Panc1 (cell line): ENCODE data around the gene ZCCHC14. TPM values are rescaled to one million over a fixed set of nuclear protein-coding genes. Genes with fewer than 3 reads are reported as not detected.

ENCODE experiments used
- ATAC-seq: fragments of 200-7000 bp; cut with Tn5 transposase; 2 replicates; pipeline ENCODE4 v1.9.1; 2020; ENCODE audit warnings: mild to moderate bottlenecking, moderate library complexity
- BruUV-seq: library from RNA; stranded (reverse); fragments of 400-500 nt; replicated peaks from 2 replicates; lab custom pipeline; 2021; lab: Mats Ljungman, UMichigan
- CTCF ChIA-PET: fragments of 300-600 bp; sonication (Branson Sonifier 250); formaldehyde crosslinking; loops from one replicate; lab custom pipeline; 2022; ENCODE audit warnings: antibody characterized with exemption; lab: Charles Lee
- POLR2A ChIA-PET: fragments of 300-600 bp; sonication (Branson Sonifier 250); formaldehyde crosslinking; loops from one replicate; lab custom pipeline; 2022; ENCODE audit warnings: antibody characterized with exemption; lab: Charles Lee
- DNase-seq: peaks from one replicate; pipeline ENCODE4 v3.0.0-alpha.2; 2010; ENCODE audit warnings: low read depth, low spot score
- H3K27ac ChIP-seq: 2 replicates; pipeline ENCODE4 v1.5.1; 2011; ENCODE audit warnings: mild to moderate bottlenecking, low read length, inconsistent platforms
- H3K27me3 ChIP-seq: fragments of 200-500 bp; sonication (Bioruptor generic); 2 replicates; pipeline ENCODE4 v1.6.0; 2014; ENCODE audit warnings: low read length, inconsistent platforms; ENCODE audit not compliant: control insufficient read depth, insufficient read depth
- H3K36me3 ChIP-seq: fragments of 200-500 bp; sonication (Bioruptor generic); 2 replicates; pipeline ENCODE4 v1.5.1; 2014; ENCODE audit warnings: inconsistent platforms, mild to moderate bottlenecking, low read length, moderate library complexity; ENCODE audit not compliant: control insufficient read depth, insufficient read depth
- H3K4me1 ChIP-seq: 2 replicates; pipeline ENCODE4 v1.5.1; 2011; ENCODE audit warnings: inconsistent platforms, mild to moderate bottlenecking, low read length, moderate library complexity; ENCODE audit not compliant: control insufficient read depth, insufficient read depth
- H3K4me3 ChIP-seq, 2 experiments: 2 replicates each; pipeline ENCODE4 v1.5.1; 2011 to 2012; ENCODE audit warnings: low read depth in 2 of 2, low read length in 2 of 2, mild to moderate bottlenecking in 2 of 2, inconsistent platforms in 1 of 2, moderate library complexity in 1 of 2
- H3K9me3 ChIP-seq: fragments of 200-500 bp; sonication (Bioruptor generic); 2 replicates; pipeline ENCODE4 v1.5.1; 2014; ENCODE audit warnings: low read depth, mild to moderate bottlenecking, inconsistent platforms, low read length, moderate library complexity; ENCODE audit not compliant: control insufficient read depth, insufficient read depth
- POLR2AphosphoS5 ChIP-seq: IDR thresholded peaks from 2 replicates; pipeline ENCODE4 v1.6.1; 2012; ENCODE audit warnings: mild to moderate bottlenecking, low read depth, low read length, moderate library complexity
- SIN3A ChIP-seq: IDR thresholded peaks from 2 replicates; pipeline ENCODE4 v1.6.1; 2012; ENCODE audit warnings: low read depth, mild to moderate bottlenecking, low read length, moderate library complexity, borderline replicate concordance; ENCODE audit not compliant: insufficient read depth
- TCF7L2 ChIP-seq: IDR thresholded peaks from 2 replicates; pipeline ENCODE4 v1.6.1; 2011; ENCODE audit warnings: mild to moderate bottlenecking, low read depth, low read length, inconsistent platforms
- in situ Hi-C: cut with HindIII; loops from 2 replicates; pipeline ENCODE4 v1.10.0; 2016; ENCODE audit warnings: low sequenced_read_pairs, low pct_unique_long_range_greater_than_20kb
- intact Hi-C: fragments of 100-400 bp; cut with micrococcal nuclease; formaldehyde crosslinking; loops from one replicate; pipeline ENCODE4 v1.10.0; 2022; ENCODE audit not compliant: unreplicated experiment
- total RNA-seq: library from RNA; stranded (reverse); gene quantifications from one replicate; pipeline ENCODE4 v1.2.1, GENCODE V29; 2021; ENCODE audit not compliant: unreplicated experiment
- TF ChIP-seq, protein P1 (sequence below): fragments of 450-650 bp; IDR thresholded peaks from 2 replicates; pipeline ENCODE4 v1.5.1; 2017; ENCODE audit warnings: mild to moderate bottlenecking
- TF ChIP-seq, protein P2 (sequence below), 2 experiments: IDR thresholded peaks; 2 replicates each; pipeline ENCODE4 v1.6.1; 2011 to 2012; ENCODE audit warnings: low read depth in 2 of 2, control low read depth in 1 of 2, low read length in 1 of 2, mild to moderate bottlenecking in 1 of 2, moderate library complexity in 1 of 2; ENCODE audit not compliant: insufficient read depth in 1 of 2

The ZCCHC14 gene
- total RNA-seq, 1 experiment from 2014 or later = 35.0 TPM

GRCh38 chr16:87423429-87423828, 69.4 kb downstream of the ZCCHC14 start:
- in situ Hi-C loops = no loop called here
- DNase-seq (no peak), ATAC-seq (no peak)
- no peaks in the 10 kb centered on the region for H3K9me3 ChIP-seq
- H3K27me3 ChIP-seq = no peaks in the 10 kb centered on the region
- no peak for TF ChIP-seq TCF7L2
- TF ChIP-seq, protein P1, sequence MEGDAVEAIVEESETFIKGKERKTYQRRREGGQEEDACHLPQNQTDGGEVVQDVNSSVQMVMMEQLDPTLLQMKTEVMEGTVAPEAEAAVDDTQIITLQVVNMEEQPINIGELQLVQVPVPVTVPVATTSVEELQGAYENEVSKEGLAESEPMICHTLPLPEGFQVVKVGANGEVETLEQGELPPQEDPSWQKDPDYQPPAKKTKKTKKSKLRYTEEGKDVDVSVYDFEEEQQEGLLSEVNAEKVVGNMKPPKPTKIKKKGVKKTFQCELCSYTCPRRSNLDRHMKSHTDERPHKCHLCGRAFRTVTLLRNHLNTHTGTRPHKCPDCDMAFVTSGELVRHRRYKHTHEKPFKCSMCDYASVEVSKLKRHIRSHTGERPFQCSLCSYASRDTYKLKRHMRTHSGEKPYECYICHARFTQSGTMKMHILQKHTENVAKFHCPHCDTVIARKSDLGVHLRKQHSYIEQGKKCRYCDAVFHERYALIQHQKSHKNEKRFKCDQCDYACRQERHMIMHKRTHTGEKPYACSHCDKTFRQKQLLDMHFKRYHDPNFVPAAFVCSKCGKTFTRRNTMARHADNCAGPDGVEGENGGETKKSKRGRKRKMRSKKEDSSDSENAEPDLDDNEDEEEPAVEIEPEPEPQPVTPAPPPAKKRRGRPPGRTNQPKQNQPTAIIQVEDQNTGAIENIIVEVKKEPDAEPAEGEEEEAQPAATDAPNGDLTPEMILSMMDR = no peak
- TF ChIP-seq, protein P2, sequence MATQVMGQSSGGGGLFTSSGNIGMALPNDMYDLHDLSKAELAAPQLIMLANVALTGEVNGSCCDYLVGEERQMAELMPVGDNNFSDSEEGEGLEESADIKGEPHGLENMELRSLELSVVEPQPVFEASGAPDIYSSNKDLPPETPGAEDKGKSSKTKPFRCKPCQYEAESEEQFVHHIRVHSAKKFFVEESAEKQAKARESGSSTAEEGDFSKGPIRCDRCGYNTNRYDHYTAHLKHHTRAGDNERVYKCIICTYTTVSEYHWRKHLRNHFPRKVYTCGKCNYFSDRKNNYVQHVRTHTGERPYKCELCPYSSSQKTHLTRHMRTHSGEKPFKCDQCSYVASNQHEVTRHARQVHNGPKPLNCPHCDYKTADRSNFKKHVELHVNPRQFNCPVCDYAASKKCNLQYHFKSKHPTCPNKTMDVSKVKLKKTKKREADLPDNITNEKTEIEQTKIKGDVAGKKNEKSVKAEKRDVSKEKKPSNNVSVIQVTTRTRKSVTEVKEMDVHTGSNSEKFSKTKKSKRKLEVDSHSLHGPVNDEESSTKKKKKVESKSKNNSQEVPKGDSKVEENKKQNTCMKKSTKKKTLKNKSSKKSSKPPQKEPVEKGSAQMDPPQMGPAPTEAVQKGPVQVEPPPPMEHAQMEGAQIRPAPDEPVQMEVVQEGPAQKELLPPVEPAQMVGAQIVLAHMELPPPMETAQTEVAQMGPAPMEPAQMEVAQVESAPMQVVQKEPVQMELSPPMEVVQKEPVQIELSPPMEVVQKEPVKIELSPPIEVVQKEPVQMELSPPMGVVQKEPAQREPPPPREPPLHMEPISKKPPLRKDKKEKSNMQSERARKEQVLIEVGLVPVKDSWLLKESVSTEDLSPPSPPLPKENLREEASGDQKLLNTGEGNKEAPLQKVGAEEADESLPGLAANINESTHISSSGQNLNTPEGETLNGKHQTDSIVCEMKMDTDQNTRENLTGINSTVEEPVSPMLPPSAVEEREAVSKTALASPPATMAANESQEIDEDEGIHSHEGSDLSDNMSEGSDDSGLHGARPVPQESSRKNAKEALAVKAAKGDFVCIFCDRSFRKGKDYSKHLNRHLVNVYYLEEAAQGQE (IDR thresholded peaks at IDR 0.05; ENCODE audit: insufficient read depth in 1 of 2, low read depth in 2 of 2, low read length in 1 of 2) = no peak
- TF ChIP-seq POLR2AphosphoS5 = no peak
- TF ChIP-seq SIN3A = no peak
- intact Hi-C loops = no loop called here
- H3K4me3 ChIP-seq = no peak overlapping the region
- CTCF ChIA-PET = no interaction called here
- H3K36me3 ChIP-seq = no peaks in the 10 kb centered on the region; the same call in 1 of the 2 replicates
- POLR2A ChIA-PET = no interaction called here
- H3K4me1 ChIP-seq = no peaks in the 10 kb centered on the region
- no TSS peak for BruUV-seq
- H3K27ac ChIP-seq = no peak overlapping the region

GRCh38 chr16:87422106-87422505, 70.7 kb downstream of the ZCCHC14 start:
- Histone ChIP-seq H3K27me3 (no peaks in the 10 kb centered on the region), H3K4me1 (no peaks in the 10 kb centered on the region), H3K27ac (no peak overlapping the region), H3K4me3 (no peak overlapping the region), H3K36me3 (no peaks in the 10 kb centered on the region; the same call in 1 of the 2 replicates), H3K9me3 (no peaks in the 10 kb centered on the region)
- ChIA-PET POLR2A (no interaction called here), CTCF (interaction anchor here (0.6 kb wide), 1 partner anchor 149 kb away, joined by 4 read pairs; no protein-coding TSS in a partner anchor)
- no peak for DNase-seq
- BruUV-seq = no TSS peak
- in situ Hi-C loops = no loop called here
- intact Hi-C loops = no loop called here
- ATAC-seq = no peak
- no peak for TF ChIP-seq TCF7L2
- TF ChIP-seq, protein P2 (IDR thresholded peaks at IDR 0.05; ENCODE audit: insufficient read depth in 1 of 2, low read depth in 2 of 2, low read length in 1 of 2) = no peak
- no peak for TF ChIP-seq POLR2AphosphoS5
- no peak for TF ChIP-seq SIN3A
- TF ChIP-seq, protein P1 = no peak
